GM10266 (cell line): ENCODE measurements around the gene FHIP1A.

Experiments
- DNase-seq: peaks from one replicate; pipeline ENCODE4 v3.0.0; 2012; ENCODE audit errors: extremely low spot score
- TF ChIP-seq, protein P1 (sequence below): IDR thresholded peaks from 2 replicates; pipeline ENCODE4 v1.5.1; 2012; ENCODE audit warnings: mild to moderate bottlenecking, low read depth; ENCODE audit not compliant: control insufficient read depth, insufficient read depth; ENCODE audit errors: missing control alignments

Gene FHIP1A

DNA sequence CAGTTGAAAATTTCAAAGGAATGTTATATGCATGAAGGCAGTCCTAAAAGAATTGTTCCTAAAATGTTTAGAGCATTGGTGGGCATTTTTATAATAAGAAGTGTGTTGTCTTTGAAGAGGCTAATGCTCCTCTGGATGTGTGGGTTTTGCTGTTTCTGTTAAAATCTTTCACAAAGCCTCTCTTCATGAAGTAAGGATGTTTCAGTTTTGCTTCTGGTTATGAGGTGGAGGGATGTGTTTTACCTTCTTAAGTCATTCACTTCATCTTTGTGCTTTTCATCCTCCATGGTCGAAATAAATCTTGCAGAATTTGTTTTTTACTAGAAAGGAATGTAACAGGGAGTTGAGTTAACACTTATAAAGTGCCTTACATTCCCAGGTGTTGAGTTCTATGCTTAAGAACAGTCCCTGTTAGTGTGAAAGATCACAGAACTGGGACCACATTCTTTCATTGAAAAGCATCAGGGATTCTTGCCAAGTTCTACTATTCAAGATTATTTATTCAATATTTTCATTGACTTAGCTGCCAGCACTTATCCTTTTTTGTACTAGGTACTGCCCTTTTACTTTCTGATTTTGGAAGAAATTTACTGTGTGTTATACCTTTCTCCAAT, 21.1 kb downstream of the FHIP1A start:
- DNase-seq, result peak; percentile 23
- TF ChIP-seq, protein P1, sequence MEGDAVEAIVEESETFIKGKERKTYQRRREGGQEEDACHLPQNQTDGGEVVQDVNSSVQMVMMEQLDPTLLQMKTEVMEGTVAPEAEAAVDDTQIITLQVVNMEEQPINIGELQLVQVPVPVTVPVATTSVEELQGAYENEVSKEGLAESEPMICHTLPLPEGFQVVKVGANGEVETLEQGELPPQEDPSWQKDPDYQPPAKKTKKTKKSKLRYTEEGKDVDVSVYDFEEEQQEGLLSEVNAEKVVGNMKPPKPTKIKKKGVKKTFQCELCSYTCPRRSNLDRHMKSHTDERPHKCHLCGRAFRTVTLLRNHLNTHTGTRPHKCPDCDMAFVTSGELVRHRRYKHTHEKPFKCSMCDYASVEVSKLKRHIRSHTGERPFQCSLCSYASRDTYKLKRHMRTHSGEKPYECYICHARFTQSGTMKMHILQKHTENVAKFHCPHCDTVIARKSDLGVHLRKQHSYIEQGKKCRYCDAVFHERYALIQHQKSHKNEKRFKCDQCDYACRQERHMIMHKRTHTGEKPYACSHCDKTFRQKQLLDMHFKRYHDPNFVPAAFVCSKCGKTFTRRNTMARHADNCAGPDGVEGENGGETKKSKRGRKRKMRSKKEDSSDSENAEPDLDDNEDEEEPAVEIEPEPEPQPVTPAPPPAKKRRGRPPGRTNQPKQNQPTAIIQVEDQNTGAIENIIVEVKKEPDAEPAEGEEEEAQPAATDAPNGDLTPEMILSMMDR, result no peak

DNA sequence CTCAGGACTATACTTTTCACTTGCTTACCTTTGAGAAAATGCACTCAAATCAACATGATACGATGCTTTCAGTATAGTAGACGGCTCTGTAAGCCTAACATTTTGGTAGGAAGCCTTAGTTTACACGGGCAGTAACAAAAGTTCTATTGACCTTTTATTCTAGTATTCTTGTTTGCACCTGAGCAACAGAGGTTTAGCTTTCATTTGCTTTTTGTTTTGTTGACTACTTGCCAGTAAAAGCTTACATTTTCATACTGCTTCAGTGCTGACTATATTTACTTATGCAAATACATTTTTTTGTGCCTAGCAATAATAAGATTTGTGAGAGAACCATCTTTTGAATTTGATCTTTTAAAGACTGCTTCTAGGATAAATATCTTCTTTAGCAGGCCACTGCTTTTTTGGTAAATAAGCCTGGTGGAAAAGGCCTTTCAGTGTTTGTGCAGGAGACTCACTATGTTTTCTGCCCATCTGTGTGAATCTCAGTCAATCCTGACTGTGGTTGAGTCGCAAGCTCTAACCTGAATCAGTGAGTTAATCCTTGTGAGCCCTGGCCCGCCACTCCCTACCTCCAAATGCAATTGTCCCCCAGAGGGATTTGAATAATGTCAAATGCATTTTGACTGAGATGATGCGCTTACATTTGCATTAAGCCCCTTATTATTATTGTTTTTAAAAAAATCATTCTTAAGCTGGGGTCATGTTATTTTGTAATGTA, 21.9 kb downstream of the FHIP1A start:
- DNase-seq, result no peak
- TF ChIP-seq, protein P1, result no peak

DNA sequence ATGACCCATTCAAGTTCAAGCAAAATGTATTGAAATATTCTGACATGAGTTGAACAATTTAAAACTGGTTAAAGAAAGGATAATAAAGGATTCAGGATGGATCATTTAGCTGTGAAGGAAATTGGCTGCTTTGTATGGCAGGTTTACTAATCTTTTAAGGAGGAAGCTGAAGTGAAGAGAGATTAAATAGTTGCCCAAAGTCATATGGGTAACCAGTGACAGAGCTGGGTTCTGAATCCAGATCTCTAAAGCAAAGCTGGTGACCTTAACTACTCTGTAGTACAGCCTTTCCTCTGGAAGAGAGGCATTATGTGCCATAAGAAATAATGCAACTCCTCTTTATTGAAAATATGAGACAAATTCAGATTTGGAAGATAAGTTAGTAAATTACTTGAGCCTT, 22.8 kb downstream of the FHIP1A start:
- TF ChIP-seq, protein P1, result no peak
- no peak for DNase-seq

DNA sequence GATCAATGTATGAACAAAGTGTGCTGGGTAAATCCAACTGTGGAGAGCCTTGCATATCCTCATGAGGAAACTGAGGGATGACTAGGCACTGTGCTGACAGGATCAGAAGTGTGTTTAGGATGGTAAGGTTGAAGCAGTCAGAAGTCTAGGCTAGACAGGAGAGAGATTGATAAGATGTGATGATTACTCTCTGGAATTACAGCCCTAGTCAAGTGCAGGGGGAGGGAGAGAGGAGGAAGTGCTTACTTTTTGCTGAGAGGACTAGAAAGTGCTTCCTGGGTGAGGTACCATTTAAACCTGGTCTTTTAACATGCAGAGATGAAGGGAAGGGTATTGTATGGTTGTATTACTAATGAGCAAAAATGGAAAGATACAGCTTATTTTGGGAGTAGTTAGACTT, 23.7 kb downstream of the FHIP1A start:
- TF ChIP-seq, protein P1, result no peak
- no peak for DNase-seq

DNA sequence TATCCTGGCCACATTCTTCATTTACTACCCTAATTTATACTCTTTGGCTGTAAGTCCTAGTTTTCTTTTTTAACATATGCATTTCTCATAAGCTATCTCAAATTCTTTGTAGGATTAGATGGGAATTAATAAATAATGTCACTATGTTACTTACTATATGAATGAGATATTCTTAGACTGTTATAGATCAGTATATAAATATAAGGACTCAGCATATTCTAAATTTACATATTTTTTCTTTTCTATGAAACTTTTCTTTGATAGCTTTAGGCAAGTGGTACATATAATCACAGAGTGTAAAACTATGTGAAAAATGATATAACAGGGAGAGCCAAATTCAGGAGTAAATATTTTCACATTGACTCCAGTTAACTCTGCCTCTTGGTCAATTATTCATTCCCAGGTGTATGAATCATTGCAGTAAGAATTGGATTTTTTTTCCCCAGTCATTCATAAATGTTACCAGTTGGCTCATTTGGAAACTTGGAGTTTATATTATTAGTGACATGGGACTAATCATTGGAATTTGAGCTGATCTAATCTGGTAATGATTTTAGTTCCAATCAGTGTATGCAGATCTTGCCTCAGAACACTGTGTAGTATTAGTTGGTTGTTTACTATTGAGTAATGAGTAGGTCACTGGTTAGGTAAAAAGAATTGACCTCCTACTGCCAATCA, 25.3 kb downstream of the FHIP1A start:
- TF ChIP-seq, protein P1, result no peak

DNA sequence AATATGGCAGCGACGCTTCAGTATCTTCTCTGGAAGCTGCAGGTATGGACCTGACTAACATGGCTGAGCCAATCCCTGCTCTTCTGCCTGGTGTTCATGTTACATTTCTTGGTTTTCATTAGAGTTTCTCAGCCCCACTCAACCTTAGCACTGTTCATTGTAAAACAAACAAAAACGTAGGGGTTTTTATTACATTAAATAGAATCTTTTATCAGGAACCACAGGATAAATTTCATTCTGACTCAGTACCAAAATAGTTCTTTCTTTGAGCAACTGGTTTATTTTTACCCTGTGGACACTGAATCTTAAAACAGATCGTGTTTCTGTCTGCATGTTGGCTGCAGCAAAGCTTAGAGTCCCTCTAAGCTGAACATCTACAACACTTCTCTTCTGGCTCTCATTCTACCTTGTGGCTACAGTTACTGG, 27.1 kb downstream of the FHIP1A start:
- no peak for DNase-seq
- TF ChIP-seq, protein P1, result no peak

More for the DNA sequence above, 25.3 kb downstream of the FHIP1A start:
- DNase-seq, result no peak

DNA sequence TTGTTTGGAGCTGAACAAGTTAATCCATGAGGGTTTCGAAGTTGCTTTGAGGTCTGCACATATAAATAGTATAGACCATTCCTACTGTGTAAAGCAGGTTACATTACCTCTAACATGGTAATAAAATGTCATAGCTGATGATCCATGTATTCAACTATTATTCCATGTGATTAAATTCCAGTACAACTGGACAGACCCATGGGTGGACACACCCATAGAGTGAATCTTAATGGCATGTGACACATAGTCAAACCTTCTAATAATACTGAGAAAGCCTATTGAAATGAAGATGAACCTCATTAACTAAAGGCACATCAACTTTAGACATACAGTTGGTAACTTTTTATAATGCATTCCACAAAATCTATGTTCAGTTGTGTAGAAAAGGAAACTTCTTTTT, 28.5 kb downstream of the FHIP1A start:
- no peak for DNase-seq
- TF ChIP-seq, protein P1, result no peak
